ENCODE measurements around the gene CDR2. TPM values are rescaled to one million over a fixed set of nuclear protein-coding genes. Genes with fewer than 3 reads are reported as not detected.
"Not testable (repeated sequence)": the region's sequence is repeated elsewhere in the genome, so short reads cannot be mapped to it uniquely, and the experiment has no call there.

Gene CDR2
- total RNA-seq, 8 experiments from 2014 or later: 10.0 to 31.5 (median 18.3) TPM

GRCh38 chr16:22372882-22373661, 1.3 kb downstream of the CDR2 start:
- Histone ChIP-seq H3K4me1 (replicated peaks in 1 of 2) (peaks cover 4 to 6% of the 10 kb centered on the region in 2 donors), H3K27ac (no peak overlapping the region), H3K4me3 (peak overlapping the region; percentile 61 to 98 (median 92))
- no peak for ATAC-seq (replicated peaks in 6 of 8)
- 0 to 30% (median 22%) methylated on average over 3 to 12 of the region's 14 CpGs for WGBS, 10 experiments
- in situ Hi-C loops (cut with MboI; ENCODE audit: low pct_unique_long_range_greater_than_20kb in 2 of 9, low sequenced_read_pairs in 9 of 9, unreplicated experiment in 9 of 9): no loop called here

- in situ Hi-C loops (cut with MboI; ENCODE audit: low pct_unique_long_range_greater_than_20kb in 2 of 9, low sequenced_read_pairs in 9 of 9, unreplicated experiment in 9 of 9): no loop called here
- no peak for ATAC-seq (replicated peaks in 6 of 8)
- WGBS, 10 experiments: 0 to 100% (median 60%) methylated on average over 1 to 2 of the region's 2 CpGs; no CpG with 5 or more reads in 1 of the 10 experiments
- H3K4me3 ChIP-seq: no peak overlapping the region
- H3K27ac ChIP-seq: no peak overlapping the region
- peaks cover 4 to 6% of the 10 kb centered on the region in 2 donors for H3K4me1 ChIP-seq (replicated peaks in 1 of 2)
These were observed 4.2 kb downstream of the CDR2 start for GRCh38 chr16:22370038-22370820.

GRCh38 chr16:22369221-22369811, 5.1 kb downstream of the CDR2 start:
- peaks cover 4 to 6% of the 10 kb centered on the region in 2 donors for H3K4me1 ChIP-seq (replicated peaks in 1 of 2)
- 0 to 100% (median 69%) methylated on average over 1 to 3 of the region's 3 CpGs for WGBS, 10 experiments
- no peak overlapping the region for H3K27ac ChIP-seq
- ATAC-seq (replicated peaks in 6 of 8): no peak
- H3K4me3 ChIP-seq: no peak overlapping the region
- in situ Hi-C loops (cut with MboI; ENCODE audit: low pct_unique_long_range_greater_than_20kb in 2 of 9, low sequenced_read_pairs in 9 of 9, unreplicated experiment in 9 of 9): no loop called here

GRCh38 chr16:22368200-22368826, 6.1 kb downstream of the CDR2 start:
- WGBS, 10 experiments: 85 to 100% (median 97%) methylated on average over 1 to 8 of the region's 8 CpGs; no CpG with 5 or more reads in 3 of the 10 experiments
- ATAC-seq (replicated peaks in 6 of 8); H3K4me1 ChIP-seq (replicated peaks in 1 of 2); in situ Hi-C loops (cut with MboI; ENCODE audit: low pct_unique_long_range_greater_than_20kb in 2 of 9, low sequenced_read_pairs in 9 of 9, unreplicated experiment in 9 of 9); H3K4me3 ChIP-seq; H3K27ac ChIP-seq: not testable (repeated sequence)

GRCh38 chr16:22366889-22367288, 7.5 kb downstream of the CDR2 start:
- no peak for ATAC-seq (replicated peaks in 6 of 8)
- Histone ChIP-seq H3K27ac (no peak overlapping the region), H3K4me3 (no peak overlapping the region), H3K4me1 (replicated peaks in 1 of 2) (no peaks in the 10 kb centered on the region)
- WGBS, 10 experiments: 80 to 100% (median 96%) methylated on average over 1 to 3 of the region's 3 CpGs; no CpG with 5 or more reads in 2 of the 10 experiments
- in situ Hi-C loops (cut with MboI; ENCODE audit: low pct_unique_long_range_greater_than_20kb in 2 of 9, low sequenced_read_pairs in 9 of 9, unreplicated experiment in 9 of 9): no loop called here

GRCh38 chr16:22366371-22366770, 8.0 kb downstream of the CDR2 start:
- no peaks in the 10 kb centered on the region for H3K4me1 ChIP-seq (replicated peaks in 1 of 2)
- no peak for ATAC-seq (replicated peaks in 6 of 8)
- 86 to 100% (median 100%) methylated on average over 1 to 2 of the region's 2 CpGs; no CpG with 5 or more reads in 3 of the 10 experiments for WGBS, 10 experiments
- no peak overlapping the region for H3K27ac ChIP-seq
- H3K4me3 ChIP-seq: no peak overlapping the region
- in situ Hi-C loops (cut with MboI; ENCODE audit: low pct_unique_long_range_greater_than_20kb in 2 of 9, low sequenced_read_pairs in 9 of 9, unreplicated experiment in 9 of 9): no loop called here

GRCh38 chr16:22364241-22364640, 10.2 kb downstream of the CDR2 start:
- 83 to 100% (median 100%) methylated on average over 1 to 2 of the region's 2 CpGs; no CpG with 5 or more reads in 4 of the 10 experiments for WGBS, 10 experiments
- no peak overlapping the region for H3K27ac ChIP-seq
- no peaks in the 10 kb centered on the region for H3K4me1 ChIP-seq (replicated peaks in 1 of 2)
- ATAC-seq (replicated peaks in 6 of 8): no peak
- H3K4me3 ChIP-seq: no peak overlapping the region
- in situ Hi-C loops (cut with MboI; ENCODE audit: low pct_unique_long_range_greater_than_20kb in 2 of 9, low sequenced_read_pairs in 9 of 9, unreplicated experiment in 9 of 9): no loop called here

- no peaks in the 10 kb centered on the region for H3K4me1 ChIP-seq (replicated peaks in 1 of 2)
- H3K27ac ChIP-seq: no peak overlapping the region
- in situ Hi-C loops (cut with MboI; ENCODE audit: low pct_unique_long_range_greater_than_20kb in 2 of 9, low sequenced_read_pairs in 9 of 9, unreplicated experiment in 9 of 9): no loop called here
- peak in 1 of 8 experiments; percentile 42 for ATAC-seq (replicated peaks in 6 of 8)
- 67 to 100% (median 93%) methylated on average over 2 to 8 of the region's 8 CpGs; no CpG with 5 or more reads in 1 of the 10 experiments for WGBS, 10 experiments
- H3K4me3 ChIP-seq: no peak overlapping the region
These were observed 13.3 kb downstream of the CDR2 start for GRCh38 chr16:22360963-22361659.

GRCh38 chr16:22359679-22360078, 14.7 kb downstream of the CDR2 start:
- in situ Hi-C loops (cut with MboI; ENCODE audit: low pct_unique_long_range_greater_than_20kb in 2 of 9, low sequenced_read_pairs in 9 of 9, unreplicated experiment in 9 of 9): no loop called here
- no peak overlapping the region for H3K27ac ChIP-seq
- H3K4me1 ChIP-seq (replicated peaks in 1 of 2): no peaks in the 10 kb centered on the region
- no peak overlapping the region for H3K4me3 ChIP-seq
- ATAC-seq (replicated peaks in 6 of 8): no peak

GRCh38 chr16:22358000-22358399, 16.4 kb downstream of the CDR2 start:
- whole genome bisulfite sequencing, 10 experiments: 71 to 100% (median 96%) methylated on average over 1 of the region's 1 CpG; no CpG with 5 or more reads in 4 of the 10 experiments
- Histone ChIP-seq H3K4me3 (no peak overlapping the region), H3K4me1 (replicated peaks in 1 of 2) (peaks cover 5 to 8% of the 10 kb centered on the region in 2 donors), H3K27ac (no peak overlapping the region)
- ATAC-seq (replicated peaks in 6 of 8): no peak
- in situ Hi-C loops (cut with MboI; ENCODE audit: low pct_unique_long_range_greater_than_20kb in 2 of 9, low sequenced_read_pairs in 9 of 9, unreplicated experiment in 9 of 9): no loop called here

- 40 to 100% (median 100%) methylated on average over 1 of the region's 1 CpG; no CpG with 5 or more reads in 3 of the 10 experiments for WGBS, 10 experiments
- no peak overlapping the region for H3K4me3 ChIP-seq
- peaks cover 5 to 8% of the 10 kb centered on the region in 2 donors for H3K4me1 ChIP-seq (replicated peaks in 1 of 2)
- in situ Hi-C loops (cut with MboI; ENCODE audit: low pct_unique_long_range_greater_than_20kb in 2 of 9, low sequenced_read_pairs in 9 of 9, unreplicated experiment in 9 of 9): no loop called here
- ATAC-seq (replicated peaks in 6 of 8): no peak
- no peak overlapping the region for H3K27ac ChIP-seq
These were observed 16.8 kb downstream of the CDR2 start for GRCh38 chr16:22357635-22357971.

- Histone ChIP-seq H3K4me1 (replicated peaks in 1 of 2) (peaks cover 5 to 8% of the 10 kb centered on the region in 2 donors), H3K27ac (no peak overlapping the region), H3K4me3 (no peak overlapping the region)
- WGBS, 10 experiments: 87 to 100% (median 95%) methylated on average over 1 to 7 of the region's 7 CpGs
- in situ Hi-C loops (cut with MboI; ENCODE audit: low pct_unique_long_range_greater_than_20kb in 2 of 9, low sequenced_read_pairs in 9 of 9, unreplicated experiment in 9 of 9): no loop called here
- no peak for ATAC-seq (replicated peaks in 6 of 8)
These were observed 17.3 kb downstream of the CDR2 start for GRCh38 chr16:22356930-22357634.
